Fibroblast of lung (primary cell): ENCODE data around the gene RNU5B-1. TPM values are rescaled to one million over a fixed set of nuclear protein-coding genes. Genes with fewer than 3 reads are reported as not detected.

Experiments
- DNase-seq, 2 donors: peaks; one replicate each; pipeline versions ENCODE4 v3.0.0 to v3.0.0-alpha.2; 2010; ENCODE audit warnings: low read depth in 2 of 2
- H2AFZ ChIP-seq: 2 replicates; pipeline ENCODE4 v1.5.1; 2012; ENCODE audit warnings: low read length, control low read depth, inconsistent platforms
- H3K27ac ChIP-seq: 2 replicates; pipeline ENCODE4 v1.5.1; 2011; ENCODE audit warnings: low read length, control low read depth; ENCODE audit not compliant: insufficient read depth
- H3K27me3 ChIP-seq: 2 replicates; pipeline ENCODE4 v1.5.1; 2011; ENCODE audit warnings: mild to moderate bottlenecking, low read length; ENCODE audit not compliant: control insufficient read depth, insufficient read depth
- H3K36me3 ChIP-seq: 2 replicates; pipeline ENCODE4 v1.5.1; 2011; ENCODE audit warnings: low read length; ENCODE audit not compliant: control insufficient read depth, insufficient read depth
- H3K4me1 ChIP-seq: 2 replicates; pipeline ENCODE4 v1.5.1; 2011; ENCODE audit warnings: low read length; ENCODE audit not compliant: control insufficient read depth, insufficient read depth; ENCODE audit errors: extremely low read depth
- H3K4me2 ChIP-seq: 2 replicates; pipeline ENCODE4 v1.5.1; 2011; ENCODE audit warnings: low read length, control low read depth; ENCODE audit not compliant: insufficient read depth; ENCODE audit errors: extremely low read depth
- H3K4me3 ChIP-seq, 4 experiments: fragments of 200-600 bp in 1 of 4; sonication (generic) in 1 of 4; replicated peaks in 1 of 4; 2 replicates each; pipeline ENCODE4 v1.5.1; 2011 to 2016; ENCODE audit warnings: low read length in 4 of 4, low read depth in 3 of 4, mild to moderate bottlenecking in 3 of 4, control low read depth in 2 of 4, inconsistent platforms in 1 of 4, mixed read lengths in 1 of 4; ENCODE audit not compliant: insufficient read depth in 1 of 4; ENCODE audit errors: control extremely low read depth in 1 of 4
- H3K79me2 ChIP-seq: 2 replicates; pipeline ENCODE4 v1.5.1; 2012; ENCODE audit warnings: mild to moderate bottlenecking, low read length, inconsistent platforms; ENCODE audit not compliant: control insufficient read depth, insufficient read depth
- H3K9ac ChIP-seq: 2 replicates; pipeline ENCODE4 v1.5.1; 2011; ENCODE audit warnings: mild to moderate bottlenecking, low read length, control low read depth; ENCODE audit not compliant: insufficient read depth
- H3K9me3 ChIP-seq: 2 replicates; pipeline ENCODE4 v1.5.1; 2012; ENCODE audit warnings: low read depth, low read length; ENCODE audit not compliant: control insufficient read depth, insufficient read depth
- H4K20me1 ChIP-seq: 2 replicates; pipeline ENCODE4 v1.5.1; 2011; ENCODE audit warnings: low read length; ENCODE audit not compliant: control insufficient read depth, insufficient read depth; ENCODE audit errors: extremely low read depth
- CTCF ChIP-seq, 2 donors: IDR thresholded peaks in 1 of 2; conservative IDR thresholded peaks in 1 of 2; 1 replicate in 1 of 2; 2 replicates in 1 of 2; pipeline ENCODE4 v1.5.1; 2011 to 2012; ENCODE audit warnings: low read length in 2 of 2, control low read depth in 1 of 2, inconsistent platforms in 1 of 2, low read depth in 1 of 2, mild to moderate bottlenecking in 1 of 2
- EZH2 ChIP-seq: IDR thresholded peaks from 2 replicates; pipeline ENCODE4 v1.5.1; 2012; ENCODE audit warnings: low read length, control low read depth, mild to moderate bottlenecking; ENCODE audit errors: missing control alignments
- polyA plus RNA-seq, 2 donors: library from polyadenylated mRNA; depleted of rRNA in 1 of 2; stranded (reverse) in 1 of 2; unstranded in 1 of 2; fragments of >200 nt; gene quantifications; 2 replicates each; pipeline ENCODE4 v1.2.1, GENCODE V29; 2011 to 2012; ENCODE audit warnings: missing spikeins in 1 of 2
- total RNA-seq: library from RNA; depleted of rRNA; stranded (reverse); fragments of >200 nt; gene quantifications from 2 replicates; pipeline ENCODE4 v1.2.1, GENCODE V29; 2014

Gene RNU5B-1
- total and polyA plus RNA-seq, 2 donors (not counting 1 experiment from before 2014, with no cell fraction given) = not detected

GRCh38 chr15:65292938-65293518 lies 11.4 kb upstream of the RNU5B-1 start:
- Histone ChIP-seq H2AFZ (no peak overlapping the region), H4K20me1 (no peaks in the 10 kb centered on the region), H3K4me3 (no peak overlapping the region), H3K9me3 (no peaks in the 10 kb centered on the region), H3K27ac (no peak overlapping the region), H3K4me1 (no peaks in the 10 kb centered on the region), H3K36me3 (no peaks in the 10 kb centered on the region), H3K79me2 (no peaks in the 10 kb centered on the region), H3K4me2 (no peak overlapping the region), H3K9ac (no peak overlapping the region), H3K27me3 (peaks cover 3% of the 10 kb centered on the region)
- TF ChIP-seq EZH2 = no peak
- no peak for TF ChIP-seq CTCF (conservative IDR thresholded peaks at IDR 0.05 in 1 of 2, IDR thresholded peaks at IDR 0.05 in 1 of 2; ENCODE audit: low read depth in 1 of 2, low read length in 2 of 2)
- no peak for DNase-seq

- Histone ChIP-seq H4K20me1 (no peaks in the 10 kb centered on the region), H3K36me3 (no peaks in the 10 kb centered on the region), H3K4me2 (no peak overlapping the region), H3K9ac (no peak overlapping the region), H2AFZ (no peak overlapping the region), H3K4me1 (no peaks in the 10 kb centered on the region), H3K27me3 (no peaks in the 10 kb centered on the region), H3K27ac (no peak overlapping the region), H3K79me2 (no peaks in the 10 kb centered on the region), H3K4me3 (no peak overlapping the region), H3K9me3 (no peaks in the 10 kb centered on the region)
- TF ChIP-seq CTCF (conservative IDR thresholded peaks at IDR 0.05 in 1 of 2, IDR thresholded peaks at IDR 0.05 in 1 of 2; ENCODE audit: low read depth in 1 of 2, low read length in 2 of 2) (no peak), EZH2 (no peak)
- no peak for DNase-seq
These were observed 5.7 kb upstream of the RNU5B-1 start for GRCh38 chr15:65298731-65299130.

GRCh38 chr15:65300924-65301441 lies 3.5 kb upstream of the RNU5B-1 start:
- Histone ChIP-seq H3K36me3 (no peaks in the 10 kb centered on the region), H3K4me3 (no peak overlapping the region), H3K9me3 (no peaks in the 10 kb centered on the region), H3K4me1 (no peaks in the 10 kb centered on the region), H4K20me1 (no peaks in the 10 kb centered on the region), H2AFZ (no peak overlapping the region), H3K27me3 (no peaks in the 10 kb centered on the region), H3K27ac (no peak overlapping the region), H3K4me2 (no peak overlapping the region), H3K79me2 (no peaks in the 10 kb centered on the region), H3K9ac (no peak overlapping the region)
- no peak for DNase-seq
- TF ChIP-seq EZH2 = no peak
- TF ChIP-seq CTCF (conservative IDR thresholded peaks at IDR 0.05 in 1 of 2, IDR thresholded peaks at IDR 0.05 in 1 of 2; ENCODE audit: low read depth in 1 of 2, low read length in 2 of 2) = no peak
